ENCODE data around the gene GSDME. TPM values are rescaled to one million over a fixed set of nuclear protein-coding genes. Genes with fewer than 3 reads are reported as not detected.
"Not testable (repeated sequence)": the region's sequence is repeated elsewhere in the genome, so short reads cannot be mapped to it uniquely, and the experiment has no call there.

Gene GSDME
- total RNA-seq, 4 donors from 2014 or later: 14.0 to 177 (median 135) TPM

DNA sequence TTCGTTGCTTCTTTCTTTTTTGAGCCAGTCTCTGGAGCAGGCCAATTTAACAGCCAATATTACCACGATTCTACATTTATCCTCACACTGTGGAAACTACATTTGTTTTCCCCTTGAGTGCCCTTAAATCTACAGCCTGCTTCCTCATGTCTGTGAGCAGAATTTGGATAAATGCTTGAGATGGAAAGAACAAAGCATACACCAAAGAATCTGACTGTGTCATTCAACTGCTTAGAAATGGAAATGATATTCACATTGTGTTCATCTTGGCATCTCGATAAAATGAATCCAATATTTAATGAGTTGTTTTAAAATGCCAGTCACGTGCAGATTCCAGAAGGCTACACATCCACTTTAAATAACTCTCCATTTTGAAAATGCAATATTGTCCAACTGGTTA lies 41.0 kb upstream of the GSDME start:
- H3K4me1 ChIP-seq: no peaks in the 10 kb centered on the region
- H3K36me3 ChIP-seq: no peaks in the 10 kb centered on the region
- no peaks in the 10 kb centered on the region for H3K9me3 ChIP-seq

DNA sequence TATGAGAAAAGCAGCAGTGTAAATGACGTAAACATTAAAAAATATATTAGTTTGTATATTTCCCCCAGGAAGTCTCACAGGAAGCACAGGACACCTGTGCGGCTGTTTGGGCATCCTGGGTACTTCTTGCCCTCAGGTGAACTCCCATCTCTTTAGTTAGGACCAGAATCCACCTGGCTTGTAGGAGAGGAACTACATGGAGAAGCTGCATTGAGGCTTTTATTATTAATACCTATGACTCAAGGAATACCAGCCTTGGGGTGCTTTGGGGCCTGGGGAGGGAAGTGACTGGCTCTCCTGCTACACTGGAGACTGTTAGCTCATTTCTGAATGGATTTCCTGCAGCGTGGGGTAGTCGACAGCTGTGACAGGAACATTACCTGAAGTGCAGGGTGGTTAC lies 40.0 kb upstream of the GSDME start:
- Histone ChIP-seq H3K4me1 (no peaks in the 10 kb centered on the region), H3K9me3 (no peaks in the 10 kb centered on the region), H3K27me3 (no peaks in the 10 kb centered on the region), H3K27ac (no peak overlapping the region), H3K36me3 (no peaks in the 10 kb centered on the region), H3K4me3 (no peak overlapping the region)
- DNase-seq: no peak
- TF ChIP-seq, protein P1, sequence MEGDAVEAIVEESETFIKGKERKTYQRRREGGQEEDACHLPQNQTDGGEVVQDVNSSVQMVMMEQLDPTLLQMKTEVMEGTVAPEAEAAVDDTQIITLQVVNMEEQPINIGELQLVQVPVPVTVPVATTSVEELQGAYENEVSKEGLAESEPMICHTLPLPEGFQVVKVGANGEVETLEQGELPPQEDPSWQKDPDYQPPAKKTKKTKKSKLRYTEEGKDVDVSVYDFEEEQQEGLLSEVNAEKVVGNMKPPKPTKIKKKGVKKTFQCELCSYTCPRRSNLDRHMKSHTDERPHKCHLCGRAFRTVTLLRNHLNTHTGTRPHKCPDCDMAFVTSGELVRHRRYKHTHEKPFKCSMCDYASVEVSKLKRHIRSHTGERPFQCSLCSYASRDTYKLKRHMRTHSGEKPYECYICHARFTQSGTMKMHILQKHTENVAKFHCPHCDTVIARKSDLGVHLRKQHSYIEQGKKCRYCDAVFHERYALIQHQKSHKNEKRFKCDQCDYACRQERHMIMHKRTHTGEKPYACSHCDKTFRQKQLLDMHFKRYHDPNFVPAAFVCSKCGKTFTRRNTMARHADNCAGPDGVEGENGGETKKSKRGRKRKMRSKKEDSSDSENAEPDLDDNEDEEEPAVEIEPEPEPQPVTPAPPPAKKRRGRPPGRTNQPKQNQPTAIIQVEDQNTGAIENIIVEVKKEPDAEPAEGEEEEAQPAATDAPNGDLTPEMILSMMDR (IDR thresholded peaks at IDR 0.05): no peak
- TF ChIP-seq POLR2A (IDR thresholded peaks at IDR 0.05): no peak

More for the DNA sequence above, 41.0 kb upstream of the GSDME start:
- Histone ChIP-seq H3K27me3 (no peaks in the 10 kb centered on the region), H3K4me3 (no peak overlapping the region), H3K27ac (no peak overlapping the region)
- DNase-seq: no peak
- no peak for TF ChIP-seq POLR2A (IDR thresholded peaks at IDR 0.05)
- TF ChIP-seq, protein P1 (IDR thresholded peaks at IDR 0.05): no peak

DNA sequence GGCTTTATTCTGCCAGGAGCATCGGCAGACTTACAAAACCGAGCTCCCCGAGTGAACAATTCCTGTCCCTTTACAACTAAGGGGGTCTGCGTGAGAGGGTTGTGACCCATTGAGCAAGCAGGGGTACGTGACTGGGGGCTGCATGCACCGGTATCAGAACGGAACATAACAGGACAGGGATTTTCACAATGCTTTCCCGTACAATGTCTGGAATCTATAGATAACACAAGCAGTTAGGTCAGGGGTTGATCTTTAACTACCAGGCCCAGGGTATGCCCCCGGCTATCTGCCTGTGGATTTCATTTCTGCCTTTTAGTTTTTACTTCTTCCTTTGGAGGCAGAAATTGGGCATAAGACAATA lies 38.1 kb upstream of the GSDME start:
- DNase-seq: no peak
- Histone ChIP-seq H3K27ac (no peak overlapping the region), H3K4me3 (no peak overlapping the region), H3K36me3 (no peaks in the 10 kb centered on the region), H3K9me3 (no peaks in the 10 kb centered on the region), H3K4me1 (no peaks in the 10 kb centered on the region), H3K27me3 (no peaks in the 10 kb centered on the region)
- TF ChIP-seq, protein P1 (IDR thresholded peaks at IDR 0.05): no peak
- TF ChIP-seq POLR2A (IDR thresholded peaks at IDR 0.05): no peak

DNA sequence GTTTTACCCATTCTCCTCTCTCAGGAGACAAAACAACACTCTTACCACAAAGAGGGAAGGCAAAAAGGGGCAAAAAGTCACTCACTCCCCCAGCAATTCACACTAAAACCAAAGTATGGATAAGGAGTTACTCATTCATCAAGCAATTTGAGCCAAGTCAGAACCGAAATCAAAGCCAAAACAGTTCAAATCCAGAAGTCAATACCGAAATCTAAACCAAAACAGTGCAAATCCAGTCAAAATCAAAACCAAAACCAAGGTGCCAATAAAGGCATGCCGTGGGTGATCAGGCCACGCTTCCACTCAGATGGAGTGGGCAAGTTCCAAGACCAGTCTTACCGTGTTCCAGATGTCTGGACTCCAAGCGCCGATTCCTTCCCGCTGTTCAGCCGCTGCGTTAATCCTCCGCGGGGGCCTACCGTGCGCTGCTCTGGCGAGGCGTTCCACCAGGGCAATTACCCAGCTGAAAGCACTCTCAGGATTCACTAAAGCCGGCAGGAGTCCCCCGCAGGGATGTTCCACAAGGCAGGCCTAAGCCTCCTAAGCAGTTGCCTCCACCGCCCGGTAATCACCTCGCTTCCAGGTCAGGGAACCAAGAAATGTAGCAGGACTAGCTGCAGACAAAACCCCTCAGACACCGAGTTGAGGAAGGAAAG lies 37.6 kb upstream of the GSDME start:
- not testable (repeated sequence) for H3K36me3 ChIP-seq, H3K9me3 ChIP-seq, H3K27me3 ChIP-seq, H3K4me1 ChIP-seq, H3K27ac ChIP-seq, H3K4me3 ChIP-seq, DNase-seq

DNA sequence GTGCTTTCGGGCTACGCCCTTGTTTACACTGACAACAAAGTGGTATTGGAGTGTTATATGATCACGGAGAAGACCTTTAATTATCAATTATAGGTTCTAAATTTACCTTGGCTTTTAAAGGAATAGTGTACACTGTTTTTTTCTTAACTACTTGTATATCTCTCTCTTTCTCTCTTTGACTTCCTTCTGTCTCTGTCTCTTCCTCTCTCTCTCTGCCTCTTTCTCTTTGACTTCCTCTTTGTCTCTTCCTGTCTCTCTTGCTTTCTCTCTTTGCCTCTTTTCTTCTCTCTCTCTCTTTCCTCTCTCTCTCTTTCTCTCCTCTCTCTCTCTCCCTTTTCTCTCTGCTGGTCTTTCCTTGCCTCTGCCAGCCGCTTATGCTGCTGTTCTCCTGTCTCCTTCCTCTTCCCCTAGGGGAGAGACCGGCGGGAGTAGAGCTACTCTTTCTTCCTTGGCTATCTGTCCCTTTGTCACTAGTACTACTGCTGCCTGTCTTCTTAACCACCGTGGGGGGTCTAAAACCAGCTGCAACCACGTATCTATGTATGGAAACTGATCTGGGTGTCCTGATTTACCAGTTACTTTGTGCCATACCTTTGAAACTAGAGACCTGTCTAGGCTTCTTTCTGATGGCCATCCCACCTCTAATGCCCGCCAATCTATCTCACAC lies 36.9 kb upstream of the GSDME start:
- H3K4me3 ChIP-seq: no peak overlapping the region
- DNase-seq: no peak
- no peak for TF ChIP-seq POLR2A (IDR thresholded peaks at IDR 0.05)
- TF ChIP-seq, protein P1 (IDR thresholded peaks at IDR 0.05): no peak
- no peaks in the 10 kb centered on the region for H3K4me1 ChIP-seq
- no peaks in the 10 kb centered on the region for H3K36me3 ChIP-seq
- H3K9me3 ChIP-seq: no peaks in the 10 kb centered on the region
- H3K27me3 ChIP-seq: no peaks in the 10 kb centered on the region
- H3K27ac ChIP-seq: no peak overlapping the region

DNA sequence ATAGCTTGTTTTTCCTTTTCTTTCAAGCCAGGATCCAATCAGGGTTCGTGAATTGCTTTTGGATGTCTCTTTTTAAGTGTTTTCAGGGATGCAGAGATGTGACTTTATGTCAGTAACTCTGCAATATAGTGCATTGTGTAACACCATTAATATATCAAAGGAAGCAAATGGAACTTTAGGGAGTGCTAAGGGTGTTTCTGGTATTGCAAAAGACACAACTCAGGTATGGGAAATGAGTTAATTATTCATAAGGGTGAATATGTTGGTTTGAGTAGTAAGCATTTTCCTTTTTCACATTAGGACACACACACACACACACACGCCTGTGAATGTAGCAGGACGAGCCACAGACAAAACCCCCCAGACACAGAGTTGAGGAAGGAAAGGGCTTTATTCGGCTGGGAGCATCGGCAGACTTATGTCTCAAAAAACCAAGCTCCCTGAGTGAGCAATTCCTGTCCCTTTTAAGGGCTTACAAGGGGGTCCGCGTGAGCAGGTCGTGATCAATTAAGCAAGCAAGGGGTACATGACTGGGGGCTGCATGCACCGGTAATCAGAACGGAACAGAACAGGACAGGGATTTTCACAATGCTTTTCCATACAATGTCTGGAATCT lies 31.8 kb upstream of the GSDME start:
- Histone ChIP-seq H3K27me3 (no peaks in the 10 kb centered on the region), H3K4me3 (no peak overlapping the region), H3K27ac (no peak overlapping the region), H3K4me1 (no peaks in the 10 kb centered on the region), H3K36me3 (no peaks in the 10 kb centered on the region), H3K9me3 (no peaks in the 10 kb centered on the region)
- no peak for TF ChIP-seq POLR2A (IDR thresholded peaks at IDR 0.05)
- TF ChIP-seq, protein P1 (IDR thresholded peaks at IDR 0.05): no peak
- DNase-seq: no peak

All from Peyer's patch (tissue), 4 donors.